Stimulated activated CD4-positive, alpha-beta T cell treated with anti-CD3 and anti-CD28 coated beads, TNF-alpha, amount 100 ng/mL, for 24 hours (primary cell): ENCODE data around the gene DNAJC15.
"Not testable (repeated sequence)": the region's sequence is repeated elsewhere in the genome, so short reads cannot be mapped to it uniquely, and the experiment has no call there.

ENCODE experiments used
- DNase-seq, 3 experiments: peaks; one replicate each; pipeline ENCODE4 v3.0.0-alpha.2; 2020; ENCODE audit warnings: low read depth in 3 of 3

Gene DNAJC15

DNA sequence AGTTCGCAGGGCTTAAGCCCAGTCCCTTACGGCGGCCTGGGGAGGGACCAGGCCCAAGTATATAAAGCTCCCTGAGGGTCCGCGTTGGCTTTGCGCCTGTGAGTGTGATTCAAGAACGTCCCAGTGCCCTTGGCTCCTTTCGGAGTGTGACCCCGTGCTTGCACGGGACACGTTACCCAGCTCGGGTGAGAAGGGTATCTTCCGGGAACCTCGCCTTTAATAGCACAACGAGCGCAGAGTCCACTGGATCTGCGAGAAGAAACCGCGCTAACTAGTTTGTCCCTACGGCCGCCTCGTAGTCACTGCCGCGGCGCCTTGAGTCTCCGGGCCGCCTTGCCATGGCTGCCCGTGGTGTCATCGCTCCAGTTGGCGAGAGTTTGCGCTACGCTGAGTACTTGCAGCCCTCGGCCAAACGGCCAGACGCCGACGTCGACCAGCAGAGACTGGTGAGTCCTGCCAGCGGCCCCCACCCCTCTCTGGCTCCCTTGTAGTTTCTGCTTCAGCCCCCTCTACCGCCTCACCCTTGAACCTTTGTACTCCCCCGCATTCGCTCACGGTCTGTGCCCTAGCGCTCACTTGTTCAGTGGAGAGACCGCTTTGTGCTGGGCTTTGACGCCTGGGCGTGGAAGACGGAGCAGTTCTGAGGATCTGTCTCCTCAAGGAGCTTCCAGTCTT lies at the start of gene DNAJC15:
DNAJC15 (plus strand) TSS at position 298 of the 675 bp plus-strand sequence; CDS start at position 339, 41 bp downstream.
- peak; percentile 40 to 73 (median 63) for DNase-seq

DNA sequence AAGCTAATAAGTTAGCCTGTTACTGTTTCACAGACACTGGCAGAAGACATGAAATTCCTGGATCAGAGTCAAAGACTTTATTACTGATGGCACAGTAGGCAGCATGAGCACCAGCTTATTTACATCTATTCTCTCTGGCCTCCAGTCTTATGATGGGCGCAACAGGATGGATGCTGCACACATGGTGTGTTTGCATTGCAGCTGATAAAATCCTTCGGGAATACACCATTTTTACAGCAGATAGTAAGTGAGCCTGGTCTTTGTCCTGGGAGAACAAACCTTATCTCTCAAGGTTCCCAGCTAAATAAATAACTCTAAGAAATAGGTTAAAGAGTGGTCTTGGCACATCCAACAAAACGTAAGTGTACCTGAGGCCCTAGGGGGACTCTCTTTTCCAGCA lies 47.3 kb upstream of the DNAJC15 start:
- no peak for DNase-seq

DNA sequence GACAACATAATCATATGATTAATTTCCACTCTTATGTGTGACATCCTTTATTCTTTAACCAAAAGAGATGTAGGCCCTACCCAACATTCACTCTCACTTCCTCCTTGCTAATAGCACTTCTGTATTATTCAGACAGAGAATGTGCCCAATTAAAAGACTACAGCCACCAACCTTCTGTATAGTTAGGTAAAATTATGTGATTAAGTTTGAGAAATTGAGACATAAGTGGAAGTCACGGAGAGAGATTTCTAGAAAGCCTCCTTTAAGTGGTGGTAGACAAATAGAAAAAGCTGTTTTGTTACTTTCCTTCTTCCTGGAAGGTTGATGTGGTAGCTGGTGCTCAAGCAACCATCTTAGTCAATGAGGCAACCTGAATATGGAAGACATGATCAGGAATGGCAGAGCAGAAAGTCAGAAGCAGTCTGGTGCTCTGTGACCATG lies 46.1 kb upstream of the DNAJC15 start:
- DNase-seq = no peak

DNA sequence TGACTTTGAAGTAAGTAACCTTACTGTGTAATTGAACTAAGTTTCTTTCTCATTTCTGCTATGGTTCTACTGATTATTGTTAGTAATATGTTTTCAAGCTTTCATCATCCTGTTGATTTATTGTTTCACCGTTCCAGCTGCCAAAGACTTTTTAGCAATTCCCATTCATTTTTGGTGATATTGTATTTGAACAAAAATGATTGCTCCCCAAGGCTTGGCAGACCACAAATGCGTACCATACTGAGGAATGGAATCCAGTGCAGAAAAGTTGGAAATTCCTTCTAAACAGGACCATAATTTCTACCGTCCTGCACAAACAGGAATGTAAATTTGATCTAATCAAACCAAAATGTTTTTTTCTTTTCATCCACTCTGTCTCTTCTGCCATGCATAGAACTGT lies 42.1 kb upstream of the DNAJC15 start:
- DNase-seq = no peak

DNA sequence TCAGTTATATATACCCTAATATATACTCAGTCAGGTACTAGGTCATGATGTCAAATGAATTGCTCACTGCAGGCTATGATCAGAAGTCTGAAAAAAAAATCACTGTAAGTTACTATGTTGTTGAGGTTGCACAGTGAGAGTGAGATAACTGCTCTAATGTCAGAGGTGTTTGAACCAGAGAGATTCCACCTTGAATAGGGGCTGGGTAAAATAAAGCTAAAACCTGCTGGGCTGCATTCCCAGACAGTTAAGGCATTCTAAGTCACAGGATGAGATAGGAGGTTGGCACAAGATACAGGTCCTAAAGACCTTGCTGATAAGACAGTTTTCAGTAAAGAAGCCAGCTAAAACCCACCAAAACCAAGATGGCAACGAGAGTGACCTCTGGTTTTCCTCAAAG lies 41.5 kb upstream of the DNAJC15 start:
- no peak for DNase-seq

- no peak for DNase-seq
Observed at GRCh38 chr13:42984026-42984425, 39.4 kb upstream of the DNAJC15 start.

- DNase-seq = no peak
Observed at GRCh38 chr13:42984691-42985090, 38.7 kb upstream of the DNAJC15 start.

GRCh38 chr13:42985312-42986175 lies 37.8 kb upstream of the DNAJC15 start:
- no peak for DNase-seq

DNA sequence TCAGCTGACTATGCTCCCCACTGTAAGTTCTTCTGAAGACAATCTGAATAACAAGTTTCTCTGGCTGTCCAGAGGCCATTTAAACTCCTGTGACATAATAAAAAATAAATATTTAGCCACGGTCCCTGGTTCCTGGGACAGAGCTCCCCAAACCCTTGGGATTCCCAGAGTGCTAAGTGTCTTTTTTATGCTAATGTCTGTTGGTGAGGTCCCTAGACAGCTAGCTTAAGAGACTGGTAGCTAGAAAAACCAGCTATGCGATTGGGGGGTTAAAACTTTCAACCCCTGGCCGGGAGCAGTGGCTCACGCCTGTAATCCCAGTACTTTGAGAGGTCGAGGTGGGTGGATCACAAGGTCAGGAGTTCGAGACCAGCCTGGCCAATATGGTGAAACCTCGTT lies 37.2 kb upstream of the DNAJC15 start:
- DNase-seq = no peak

DNA sequence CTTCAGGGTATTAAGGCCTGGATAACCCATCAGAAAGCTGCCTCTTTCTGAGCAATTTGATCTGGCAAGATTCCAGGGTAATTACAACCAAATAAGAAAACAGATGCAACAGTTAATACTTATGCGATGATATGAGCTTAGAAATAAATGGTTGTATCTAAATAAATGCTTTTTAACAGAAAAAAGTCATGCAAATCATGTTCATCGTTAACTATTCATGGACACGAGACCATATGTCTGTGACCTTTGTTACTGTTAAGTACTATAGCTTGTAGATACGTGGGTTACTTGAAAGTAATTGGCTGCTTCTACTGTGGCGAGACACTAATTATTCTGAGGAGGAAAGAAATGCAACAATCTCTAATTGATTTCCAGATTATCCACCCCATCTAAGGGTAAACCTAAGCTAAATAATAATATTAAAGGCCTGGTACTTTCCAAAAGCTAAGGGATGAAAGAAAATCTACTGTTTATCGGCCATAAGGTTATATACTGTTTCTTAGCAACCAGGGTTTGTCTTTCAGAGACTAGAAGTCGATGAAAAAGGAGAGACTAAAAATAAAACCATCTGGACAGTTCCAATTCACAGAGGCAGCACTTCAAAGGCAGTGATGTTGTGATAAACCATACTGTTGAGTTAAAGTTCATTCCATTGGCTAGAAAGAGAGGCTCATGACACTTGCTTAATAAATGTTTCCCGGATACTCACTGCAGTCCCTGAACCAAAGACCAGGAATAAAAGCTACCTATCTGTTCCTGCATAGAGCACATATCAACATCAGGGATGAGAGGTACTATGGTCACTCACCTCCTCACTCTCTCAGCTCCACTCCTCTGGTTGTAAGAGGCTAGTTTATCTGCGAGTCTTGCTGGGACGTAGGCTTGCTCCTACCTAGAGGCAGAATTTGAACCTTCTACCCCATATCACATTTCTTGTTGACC lies 32.8 kb upstream of the DNAJC15 start:
- no peak for DNase-seq

DNA sequence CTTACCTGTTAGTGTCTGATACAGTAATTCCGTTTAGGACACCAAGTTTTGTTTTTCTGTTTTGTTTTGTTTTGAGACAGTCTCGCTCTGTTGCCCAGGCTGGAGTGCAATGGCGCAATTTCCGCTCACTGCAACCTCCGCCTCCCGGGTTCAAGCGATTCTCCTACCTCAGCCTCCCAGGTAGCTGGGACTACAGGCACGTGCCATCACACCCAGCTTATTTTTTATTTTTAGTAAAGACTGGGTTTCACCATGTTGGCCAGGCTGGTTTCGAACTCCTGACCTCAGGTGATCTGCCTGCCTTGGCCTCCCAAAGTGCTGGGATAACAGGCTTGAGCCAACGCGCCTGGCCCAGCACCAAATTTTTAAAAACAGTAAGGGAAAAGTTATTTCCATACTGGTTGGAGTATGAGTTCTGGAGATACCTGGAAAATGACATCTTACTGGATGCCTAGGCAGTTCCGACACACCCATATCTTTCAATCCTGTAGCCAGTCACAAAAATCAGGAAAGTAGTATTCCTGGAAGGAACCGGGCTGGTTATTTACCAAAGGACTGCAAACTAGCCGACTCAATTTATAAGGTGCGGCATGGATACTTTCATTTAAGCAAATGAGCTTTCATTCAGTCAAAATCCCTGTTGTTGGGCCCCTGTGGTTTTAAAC lies 32.0 kb upstream of the DNAJC15 start:
- not testable (repeated sequence) for DNase-seq

DNA sequence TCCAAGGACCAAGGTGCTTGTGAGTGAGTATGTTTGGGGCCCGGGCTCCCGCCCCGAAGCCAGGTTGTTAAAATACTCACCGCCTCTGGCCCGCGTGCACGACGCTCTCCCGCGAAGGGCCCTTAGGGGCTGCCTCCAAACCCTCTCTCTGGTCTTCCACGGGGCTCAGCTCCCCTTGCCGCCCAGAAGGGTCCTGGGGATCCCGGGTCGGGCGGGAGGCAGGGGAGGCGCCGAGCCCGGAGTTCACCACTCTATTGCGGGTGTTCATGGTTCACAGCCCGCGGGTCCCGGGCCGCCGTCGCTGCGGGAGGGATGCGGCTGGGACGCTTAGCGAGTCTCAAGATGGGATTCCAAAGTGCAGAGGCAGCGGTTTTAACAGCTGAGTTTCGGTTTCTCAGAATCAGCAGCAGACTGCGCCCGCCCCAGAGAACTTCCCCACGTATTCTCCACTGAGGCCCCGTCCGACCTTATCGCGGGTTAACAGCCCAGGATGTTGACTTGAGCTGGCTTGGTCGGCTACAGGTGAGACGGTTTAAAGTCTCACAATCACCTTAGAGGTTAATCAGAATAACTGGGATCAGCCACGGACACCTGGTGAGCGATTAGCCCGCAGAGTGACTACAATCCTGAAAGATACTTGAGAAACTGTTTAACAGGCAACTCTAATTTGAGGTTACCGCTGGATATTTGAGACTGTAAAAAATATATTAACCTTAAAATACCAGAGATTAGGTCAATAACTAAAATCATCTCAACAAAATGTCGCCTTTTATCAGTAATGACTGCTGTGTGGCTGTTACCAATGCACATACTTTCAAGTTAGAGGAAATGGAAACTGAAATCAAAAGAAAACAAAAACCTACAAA lies 31.3 kb upstream of the DNAJC15 start, which contains the start of gene EPSTI1:
EPSTI1 (minus strand) TSS at position 344 of the 866 bp plus-strand sequence; CDS start at position 268, 76 bp downstream.
- peak; percentile 29 to 72 (median 51) for DNase-seq

- DNase-seq = no peak
Observed at GRCh38 chr13:42992764-42993122, 30.6 kb upstream of the DNAJC15 start.

- no peak for DNase-seq
Observed at GRCh38 chr13:42994878-42995277, 28.5 kb upstream of the DNAJC15 start.

GRCh38 chr13:42996584-42996983 lies 26.8 kb upstream of the DNAJC15 start:
- no peak for DNase-seq

- no peak for DNase-seq
Observed at GRCh38 chr13:42997381-42997780, 26.0 kb upstream of the DNAJC15 start.

GRCh38 chr13:42999491-42999890 lies 23.9 kb upstream of the DNAJC15 start:
- no peak for DNase-seq

DNA sequence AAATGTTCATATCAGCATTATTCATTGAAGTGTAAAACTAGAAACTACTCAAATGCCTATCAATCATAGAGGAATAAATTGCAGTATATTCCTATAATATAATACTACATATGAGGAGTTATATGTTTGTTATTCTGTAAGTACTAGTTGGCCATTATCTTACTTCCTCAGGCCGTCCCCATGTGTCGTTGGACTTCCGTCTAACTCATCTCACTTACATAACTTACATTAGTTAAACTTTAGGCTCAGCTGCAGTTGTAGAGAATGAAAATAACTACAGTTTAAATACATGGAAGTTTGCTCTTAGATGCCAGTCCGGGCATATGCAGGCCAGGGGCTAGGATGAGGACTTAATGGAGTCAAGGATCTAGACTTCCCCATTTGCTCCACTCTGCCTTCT lies 22.7 kb upstream of the DNAJC15 start:
- no peak for DNase-seq

- DNase-seq = no peak
Observed at GRCh38 chr13:43002021-43002420, 21.4 kb upstream of the DNAJC15 start.

GRCh38 chr13:43003010-43003409 lies 20.4 kb upstream of the DNAJC15 start:
- no peak for DNase-seq
